Mucosa of descending colon (tissue), 3 donors: ENCODE measurements around the gene SLC9A3. TPM values are rescaled to one million over a fixed set of nuclear protein-coding genes. Genes with fewer than 3 reads are reported as not detected.

Experiments
- ATAC-seq: fragments of 200-7000 bp; cut with Tn5 transposase; one replicate; pipeline ENCODE4 v1.9.1; 2020; ENCODE audit warnings: mild to moderate bottlenecking, moderate library complexity
- DNase-seq, 3 donors: peaks; one replicate each; pipeline ENCODE4 v3.0.0-alpha.2; 2020
- H3K36me3 ChIP-seq: fragments of 200-600 bp; one replicate; pipeline ENCODE4 v1.8.0; 2021; ENCODE audit warnings: low read depth, mild to moderate bottlenecking
- H3K4me1 ChIP-seq: fragments of 200-600 bp; one replicate; pipeline ENCODE4 v1.8.0; 2021; ENCODE audit warnings: low read depth, mild to moderate bottlenecking
- H3K4me3 ChIP-seq: fragments of 200-600 bp; one replicate; pipeline ENCODE4 v1.8.0; 2021; ENCODE audit warnings: mild to moderate bottlenecking
- H3K9me3 ChIP-seq: fragments of 200-600 bp; one replicate; pipeline ENCODE4 v1.8.0; 2021; ENCODE audit warnings: mild to moderate bottlenecking
- CTCF ChIP-seq: fragments of 200-600 bp; IDR thresholded peaks from one replicate; pipeline ENCODE4 v1.8.0; 2022; ENCODE audit warnings: antibody characterized with exemption, mild to moderate bottlenecking
- intact Hi-C, 2 donors: fragments of 100-400 bp; cut with DNase I in 1 of 2; cut with micrococcal nuclease in 1 of 2; formaldehyde crosslinking; loops; one replicate each; pipeline versions ENCODE4 v1.11.0 to v1.11.1; 2022; cut with DNase I, micrococcal nuclease
- total RNA-seq, 3 donors: library from RNA; stranded (reverse); fragmentation: NEBNext Ultra II Directional in 2 of 3; extraction: Animal tissue kit (Norgen Biotek cat#: 25700) in 2 of 3; gene quantifications; one replicate each; pipeline versions ENCODE4 v1.2.1 to v1.2.4, GENCODE V29; 2021 to 2023
- donor health status: DM: no; HTN: no; CAD: no; lungs with moderate emphysema.
- donor health status: DM: no; HTN: no; CAD: no.
- donor health status: DM: no; HTN: yes; CAD: no.

SLC9A3 gene
- total RNA-seq, 3 donors from 2014 or later = 29.2 to 272 (median 77.7) TPM

- Histone ChIP-seq H3K9me3 (no peaks in the 10 kb centered on the region), H3K4me3 (no peak overlapping the region), H3K36me3 (no peaks in the 10 kb centered on the region), H3K4me1 (peaks cover 10% of the 10 kb centered on the region)
- ATAC-seq (no peak), DNase-seq (peak in 1 of 3 donors; percentile 47)
- intact Hi-C loops = no loop called here
- no peak for TF ChIP-seq CTCF
Measured at GRCh38 chr5:520196-520849, 3.9 kb downstream of the SLC9A3 start.

- intact Hi-C loops = no loop called here
- peaks cover 11% of the 10 kb centered on the region for H3K4me1 ChIP-seq
- TF ChIP-seq CTCF = no peak
- no peak overlapping the region for H3K4me3 ChIP-seq
- H3K9me3 ChIP-seq = no peaks in the 10 kb centered on the region
- ATAC-seq = peak; percentile 81
- no peaks in the 10 kb centered on the region for H3K36me3 ChIP-seq
- peak; percentile 70 to 80 (median 74) for DNase-seq
Measured at GRCh38 chr5:518721-519120, 5.5 kb downstream of the SLC9A3 start.

- H3K9me3 ChIP-seq = no peaks in the 10 kb centered on the region
- no peaks in the 10 kb centered on the region for H3K36me3 ChIP-seq
- peaks cover 8% of the 10 kb centered on the region for H3K4me1 ChIP-seq
- no peak overlapping the region for H3K4me3 ChIP-seq
- no peak for ATAC-seq
- DNase-seq = no peak
- no peak for TF ChIP-seq CTCF
- intact Hi-C loops = no loop called here
Measured at GRCh38 chr5:517535-518100, 6.6 kb downstream of the SLC9A3 start.

- no peak overlapping the region for H3K4me3 ChIP-seq
- H3K9me3 ChIP-seq = no peaks in the 10 kb centered on the region
- no peaks in the 10 kb centered on the region for H3K36me3 ChIP-seq
- H3K4me1 ChIP-seq = peaks cover 8% of the 10 kb centered on the region
- no peak for TF ChIP-seq CTCF
- intact Hi-C loops = no loop called here
- DNase-seq (no peak), ATAC-seq (no peak)
Measured at GRCh38 chr5:516980-517379, 7.3 kb downstream of the SLC9A3 start.

- no peak for TF ChIP-seq CTCF
- Histone ChIP-seq H3K4me3 (no peak overlapping the region), H3K9me3 (no peaks in the 10 kb centered on the region), H3K4me1 (peaks cover 8% of the 10 kb centered on the region), H3K36me3 (no peaks in the 10 kb centered on the region)
- DNase-seq = no peak
- intact Hi-C loops = no loop called here
- ATAC-seq = no peak
Measured at GRCh38 chr5:516338-516925, 7.8 kb downstream of the SLC9A3 start.
